Coronary artery (tissue), 2 donors: ENCODE results near the gene RNF208.

ENCODE experiments used
- DNase-seq: peaks from one replicate; pipeline ENCODE4 v3.0.0-alpha.2; 2017; ENCODE audit warnings: low spot score
- H3K27ac ChIP-seq, 2 donors: fragments of 200-600 bp; sonication (generic); one replicate each; pipeline ENCODE4 v1.5.1; 2016 to 2019
- H3K4me3 ChIP-seq: fragments of 200-600 bp; sonication (generic); 2 replicates; pipeline ENCODE4 v1.5.1; 2016; ENCODE audit warnings: mild to moderate bottlenecking, moderate library complexity
- TF ChIP-seq, protein P1 (sequence below): fragments of 200-600 bp; sonication (generic); IDR thresholded peaks from one replicate; pipeline ENCODE4 v1.5.1; 2019; ENCODE audit warnings: antibody characterized with exemption

RNF208 gene

DNA sequence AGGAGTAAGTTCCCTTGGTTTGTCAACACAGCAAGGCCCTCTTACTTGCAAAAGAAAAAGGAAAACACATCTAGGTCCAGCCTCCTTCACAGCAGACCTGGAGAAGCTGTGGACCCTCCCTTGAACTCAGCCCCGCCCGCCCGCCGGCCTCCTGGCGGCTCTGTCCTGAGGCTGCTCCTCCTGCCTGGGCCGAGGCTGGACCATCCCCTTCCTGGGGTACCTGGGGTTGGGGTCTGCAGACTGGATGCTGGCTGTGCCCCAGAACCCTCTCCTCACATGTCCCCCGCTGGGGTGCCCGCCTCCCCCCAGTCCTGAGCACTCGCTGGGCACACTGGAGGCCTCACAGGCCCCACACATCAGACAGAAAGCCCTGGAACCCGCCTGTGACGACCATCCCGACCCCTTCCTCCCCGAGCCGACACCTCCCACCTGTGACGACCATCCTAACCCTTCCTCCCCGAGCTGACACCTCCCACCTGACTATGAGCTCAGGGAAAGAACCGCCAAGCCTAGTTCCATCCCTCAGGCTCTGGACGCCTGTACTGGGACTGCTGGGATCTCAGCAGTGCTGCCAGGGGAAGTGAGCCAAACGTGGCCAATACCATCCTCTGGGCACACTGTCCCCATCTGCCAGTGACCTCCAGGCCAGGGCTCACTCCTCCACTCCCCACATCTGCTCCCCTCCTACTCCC lies 43.0 kb downstream of the RNF208 start:
- no peak for DNase-seq
- no peak overlapping the region for H3K4me3 ChIP-seq
- TF ChIP-seq, protein P1, sequence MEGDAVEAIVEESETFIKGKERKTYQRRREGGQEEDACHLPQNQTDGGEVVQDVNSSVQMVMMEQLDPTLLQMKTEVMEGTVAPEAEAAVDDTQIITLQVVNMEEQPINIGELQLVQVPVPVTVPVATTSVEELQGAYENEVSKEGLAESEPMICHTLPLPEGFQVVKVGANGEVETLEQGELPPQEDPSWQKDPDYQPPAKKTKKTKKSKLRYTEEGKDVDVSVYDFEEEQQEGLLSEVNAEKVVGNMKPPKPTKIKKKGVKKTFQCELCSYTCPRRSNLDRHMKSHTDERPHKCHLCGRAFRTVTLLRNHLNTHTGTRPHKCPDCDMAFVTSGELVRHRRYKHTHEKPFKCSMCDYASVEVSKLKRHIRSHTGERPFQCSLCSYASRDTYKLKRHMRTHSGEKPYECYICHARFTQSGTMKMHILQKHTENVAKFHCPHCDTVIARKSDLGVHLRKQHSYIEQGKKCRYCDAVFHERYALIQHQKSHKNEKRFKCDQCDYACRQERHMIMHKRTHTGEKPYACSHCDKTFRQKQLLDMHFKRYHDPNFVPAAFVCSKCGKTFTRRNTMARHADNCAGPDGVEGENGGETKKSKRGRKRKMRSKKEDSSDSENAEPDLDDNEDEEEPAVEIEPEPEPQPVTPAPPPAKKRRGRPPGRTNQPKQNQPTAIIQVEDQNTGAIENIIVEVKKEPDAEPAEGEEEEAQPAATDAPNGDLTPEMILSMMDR = no peak
- H3K27ac ChIP-seq = no peak overlapping the region

DNA sequence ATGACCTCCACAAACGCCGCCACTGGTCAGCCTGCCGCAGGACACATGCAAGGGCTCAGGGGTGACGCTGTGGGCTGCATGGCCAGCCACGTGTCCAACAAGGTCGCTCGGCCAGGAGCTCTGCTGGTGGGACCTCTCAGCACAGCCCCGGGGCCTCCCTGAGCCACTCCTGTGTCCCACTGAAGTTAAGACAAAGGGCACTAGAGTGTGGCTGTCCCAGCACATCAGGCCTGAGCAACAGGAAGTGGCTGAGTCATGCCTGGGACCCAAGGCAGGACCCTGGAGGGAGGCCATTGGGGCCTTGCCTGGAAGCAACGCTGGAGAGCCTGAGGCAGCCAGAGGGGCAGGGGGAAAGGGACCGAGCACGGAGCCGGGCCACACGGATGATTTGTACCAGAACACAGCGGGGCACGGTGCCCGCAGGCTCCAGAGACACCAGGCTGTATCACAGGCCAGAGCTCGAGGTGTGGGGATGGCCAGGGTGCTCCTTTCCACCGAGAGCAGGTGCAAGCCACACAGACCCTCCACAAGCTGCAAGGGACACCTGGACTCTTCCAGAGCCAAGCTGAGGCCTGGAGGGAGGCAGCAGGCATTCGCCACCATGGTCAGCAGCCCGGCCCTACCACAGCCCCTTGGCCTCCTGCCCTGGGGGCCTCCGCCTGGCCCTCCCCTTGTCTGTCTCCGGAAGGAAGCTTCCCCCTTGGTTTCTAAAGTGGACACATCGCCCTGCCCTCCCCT lies 43.7 kb downstream of the RNF208 start:
- Histone ChIP-seq H3K27ac (no peak overlapping the region), H3K4me3 (no peak overlapping the region)
- TF ChIP-seq, protein P1 = no peak
- DNase-seq = no peak

DNA sequence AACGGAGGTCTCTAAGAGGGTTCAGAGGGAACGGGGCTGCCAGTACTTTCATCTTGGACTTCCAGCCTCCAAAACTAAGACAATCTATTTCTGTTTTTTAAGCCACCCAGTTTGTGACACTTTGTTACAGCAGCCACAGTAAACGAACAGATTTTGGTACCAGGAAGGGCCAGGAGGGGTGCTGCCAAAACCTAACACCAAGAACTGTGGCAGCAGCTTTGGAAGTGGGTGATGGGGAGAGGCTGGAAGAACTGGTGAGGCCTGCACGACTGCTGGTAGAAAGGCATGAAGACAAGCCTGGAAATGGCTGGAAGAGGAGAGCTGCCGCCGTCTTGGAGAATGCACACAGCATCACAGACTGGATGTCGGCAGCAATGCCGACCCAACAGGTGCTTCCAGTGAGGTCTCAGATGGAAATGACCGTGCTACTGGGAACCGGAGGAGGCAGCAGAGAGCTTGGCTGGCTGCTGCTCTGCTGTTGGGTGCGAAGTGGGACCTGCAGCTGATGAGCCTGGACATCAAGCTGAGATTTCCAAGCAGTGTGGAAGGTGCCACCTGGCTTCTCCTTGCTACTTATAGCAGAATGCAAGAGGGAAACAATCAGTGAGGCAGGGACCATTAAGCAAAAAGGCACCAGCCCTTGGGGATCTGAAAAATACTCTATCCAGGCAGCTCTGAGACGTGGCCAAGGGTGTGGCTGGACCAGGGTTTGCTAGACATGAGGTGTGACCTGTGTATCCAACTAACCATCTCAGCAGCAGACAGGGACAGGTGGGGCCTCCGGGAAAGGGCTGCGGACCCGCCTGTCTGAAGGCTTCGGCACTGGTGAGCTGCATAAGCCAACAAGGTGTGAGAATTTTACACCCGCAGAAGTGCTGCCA lies 45.5 kb downstream of the RNF208 start:
- TF ChIP-seq, protein P1 = no peak
- Histone ChIP-seq H3K4me3 (no peak overlapping the region), H3K27ac (no peak overlapping the region)
- no peak for DNase-seq

DNA sequence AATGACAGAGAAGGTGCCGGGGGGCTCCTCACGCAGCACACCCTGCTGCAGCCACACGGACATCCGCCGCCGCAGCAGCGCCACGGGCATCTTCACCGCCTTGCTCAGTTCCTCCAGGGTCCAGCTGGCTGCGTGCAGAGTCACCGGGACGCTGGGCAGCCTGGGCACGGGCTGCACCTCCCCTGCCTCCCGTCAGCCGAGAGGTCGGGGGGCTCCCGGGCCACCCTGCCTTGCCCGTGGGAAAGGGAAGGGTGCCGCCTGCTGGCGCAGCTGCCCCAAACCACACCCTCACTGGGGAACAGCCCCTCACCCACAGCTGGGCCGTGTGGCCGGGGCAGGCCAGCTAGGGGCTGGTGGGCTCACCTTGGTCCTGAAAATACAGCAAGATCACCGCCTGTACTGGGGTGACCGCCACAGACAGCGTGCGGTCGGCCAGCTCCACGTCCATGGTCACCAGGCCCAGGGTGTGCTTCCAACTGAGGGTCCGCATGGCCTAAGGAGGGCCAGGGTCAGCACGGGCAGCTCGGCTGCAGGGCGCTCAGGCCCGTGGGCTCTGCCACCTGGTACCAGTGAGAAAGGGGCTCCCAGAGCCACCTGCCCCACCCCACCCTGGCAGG lies 46.6 kb downstream of the RNF208 start:
- TF ChIP-seq, protein P1 = no peak
- no peak overlapping the region for H3K4me3 ChIP-seq
- H3K27ac ChIP-seq = no peak overlapping the region
- DNase-seq = no peak

DNA sequence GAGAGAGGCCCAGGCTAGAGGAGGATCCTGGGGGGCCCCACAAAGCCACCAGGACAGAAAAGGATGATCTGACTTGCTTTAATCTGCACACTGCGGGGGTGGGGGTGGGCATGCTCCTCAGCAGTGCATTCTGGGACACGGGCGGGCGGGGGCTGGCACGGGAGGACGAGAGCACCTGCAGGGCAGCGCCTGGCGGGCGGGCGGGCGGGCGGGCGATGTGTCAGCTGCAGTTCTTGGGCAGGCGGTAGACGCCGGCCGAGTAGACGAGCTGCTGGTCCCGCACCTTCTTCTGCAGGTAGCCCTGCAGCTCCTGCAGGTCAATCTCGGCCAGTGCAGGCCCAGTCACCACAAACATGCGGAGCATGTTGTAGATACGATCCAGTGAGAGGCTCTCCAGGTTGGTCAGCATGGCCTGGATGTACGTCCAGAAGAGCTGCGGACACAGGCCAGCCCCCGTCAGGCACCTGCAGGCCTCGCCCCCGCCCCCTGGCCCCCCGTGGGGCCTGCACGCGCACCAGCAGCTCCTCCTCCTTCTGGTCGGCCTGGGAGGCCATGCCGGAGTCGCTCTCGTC lies 47.2 kb downstream of the RNF208 start:
- TF ChIP-seq, protein P1 = no peak
- no peak for DNase-seq
- H3K4me3 ChIP-seq = no peak overlapping the region
- no peak overlapping the region for H3K27ac ChIP-seq

DNA sequence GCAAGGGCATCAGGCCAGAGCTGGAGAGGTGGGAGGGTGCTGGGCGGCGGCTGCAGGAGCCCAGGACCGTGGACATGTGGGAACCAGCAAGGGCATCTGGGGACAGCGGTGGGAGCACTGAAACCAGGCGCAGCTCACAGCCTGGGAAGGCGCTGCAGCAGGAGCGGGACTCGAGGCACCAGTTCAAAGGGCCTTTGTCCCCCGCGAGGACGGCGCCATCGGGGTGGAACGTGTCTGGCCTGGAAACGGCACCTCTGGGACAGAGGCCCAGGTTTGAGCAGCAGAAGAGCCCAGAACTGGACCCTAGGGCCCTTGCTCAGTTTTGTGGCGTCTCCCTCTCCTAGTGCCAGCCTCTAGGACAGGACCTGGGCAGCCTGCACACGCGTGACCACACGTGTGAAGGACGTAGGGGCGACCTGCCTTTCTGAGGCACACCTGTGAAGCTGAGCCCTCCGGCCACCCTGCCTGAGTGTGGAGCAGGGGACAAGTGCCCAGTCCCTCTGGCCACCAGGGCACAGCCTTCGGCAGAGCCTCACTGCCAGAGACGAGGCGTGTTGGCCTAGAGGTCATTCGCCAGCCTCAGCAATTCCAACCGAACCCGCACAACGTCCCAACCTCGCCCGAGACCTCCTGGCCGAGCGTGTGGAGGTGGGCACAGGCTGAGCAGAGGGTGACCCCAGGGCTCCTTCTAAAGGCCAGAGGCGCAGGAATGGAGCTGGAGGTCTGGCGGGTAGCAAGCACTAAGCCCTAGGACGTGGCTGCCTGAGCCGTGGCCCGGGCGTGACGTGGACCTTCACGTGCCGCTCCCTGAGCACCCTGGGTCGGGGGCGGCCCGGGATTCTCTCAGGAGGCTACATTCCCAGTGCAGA lies 48.0 kb downstream of the RNF208 start:
- no peak overlapping the region for H3K27ac ChIP-seq
- no peak for DNase-seq
- TF ChIP-seq, protein P1 = no peak
- H3K4me3 ChIP-seq = no peak overlapping the region
